Progenitor cell of endocrine pancreas (in vitro differentiated cells): ENCODE results near the gene DDX31. TPM values are rescaled to one million over a fixed set of nuclear protein-coding genes. Genes with fewer than 3 reads are reported as not detected.
"Not testable (repeated sequence)": the region's sequence is repeated elsewhere in the genome, so short reads cannot be mapped to it uniquely, and the experiment has no call there.

ENCODE experiments used
- DNase-seq: peaks from one replicate; pipeline ENCODE4 v3.0.0; 2021; ENCODE audit warnings: low spot score; ENCODE audit not compliant: unreplicated experiment
- H3K27ac Mint-ChIP-seq: 2 replicates; pipeline ENCODE4 v1.8.0; 2021; ENCODE audit warnings: mild to moderate bottlenecking, moderate library complexity, mixed read lengths
- H3K27me3 Mint-ChIP-seq: 2 replicates; pipeline ENCODE4 v1.8.0; 2021; ENCODE audit warnings: mixed read lengths
- H3K36me3 Mint-ChIP-seq: 2 replicates; pipeline ENCODE4 v1.8.0; 2022; ENCODE audit warnings: mixed read lengths; ENCODE audit not compliant: insufficient read depth
- H3K4me1 Mint-ChIP-seq: 2 replicates; pipeline ENCODE4 v1.8.0; 2021; ENCODE audit warnings: low read depth, mixed read lengths
- H3K4me3 Mint-ChIP-seq: 2 replicates; pipeline ENCODE4 v1.8.0; 2021; ENCODE audit warnings: low read depth, mild to moderate bottlenecking, moderate library complexity, mixed read lengths
- H3K9me3 Mint-ChIP-seq: 2 replicates; pipeline ENCODE4 v1.8.0; 2021; ENCODE audit warnings: low read depth, mixed read lengths
- total RNA-seq: library from RNA; stranded (reverse); gene quantifications from 2 replicates; pipeline ENCODE4 v1.2.1, GENCODE V29; 2021
- TF ChIP-seq, protein P1 (sequence below): fragments of 200-600 bp; sonication (generic); IDR thresholded peaks from one replicate; pipeline ENCODE4 v1.5.0; 2021; ENCODE audit warnings: antibody characterized with exemption, mild to moderate bottlenecking; ENCODE audit not compliant: unreplicated experiment

Gene DDX31
- total RNA-seq, 1 donor from 2014 or later = 16.7 TPM

DNA sequence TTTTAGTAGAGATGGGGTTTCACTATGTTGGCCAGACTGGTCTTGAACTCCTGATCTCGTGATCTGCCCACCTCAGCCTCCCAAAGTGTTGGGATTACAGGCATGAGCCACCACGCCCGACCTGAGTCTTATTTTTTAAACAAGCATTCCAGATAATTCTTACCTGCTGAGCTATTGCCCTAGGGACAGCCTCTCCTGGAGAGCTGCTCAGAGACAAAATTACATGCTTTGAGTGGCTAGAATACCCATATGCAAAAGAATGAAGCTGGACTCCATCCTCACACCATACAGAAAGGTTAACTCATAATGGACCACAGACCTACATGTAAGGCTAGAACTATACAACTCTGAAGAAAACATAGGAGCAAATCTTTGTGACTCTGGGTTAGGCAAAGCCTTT lies 42.1 kb upstream of the DDX31 start:
- Mint-ChIP-seq H3K27me3 (peaks cover 9% of the 10 kb centered on the region), H3K4me3 (no peak overlapping the region), H3K27ac (no peak overlapping the region), H3K4me1 (no peaks in the 10 kb centered on the region), H3K36me3 (no peaks in the 10 kb centered on the region), H3K9me3 (no peaks in the 10 kb centered on the region)
- TF ChIP-seq, protein P1, sequence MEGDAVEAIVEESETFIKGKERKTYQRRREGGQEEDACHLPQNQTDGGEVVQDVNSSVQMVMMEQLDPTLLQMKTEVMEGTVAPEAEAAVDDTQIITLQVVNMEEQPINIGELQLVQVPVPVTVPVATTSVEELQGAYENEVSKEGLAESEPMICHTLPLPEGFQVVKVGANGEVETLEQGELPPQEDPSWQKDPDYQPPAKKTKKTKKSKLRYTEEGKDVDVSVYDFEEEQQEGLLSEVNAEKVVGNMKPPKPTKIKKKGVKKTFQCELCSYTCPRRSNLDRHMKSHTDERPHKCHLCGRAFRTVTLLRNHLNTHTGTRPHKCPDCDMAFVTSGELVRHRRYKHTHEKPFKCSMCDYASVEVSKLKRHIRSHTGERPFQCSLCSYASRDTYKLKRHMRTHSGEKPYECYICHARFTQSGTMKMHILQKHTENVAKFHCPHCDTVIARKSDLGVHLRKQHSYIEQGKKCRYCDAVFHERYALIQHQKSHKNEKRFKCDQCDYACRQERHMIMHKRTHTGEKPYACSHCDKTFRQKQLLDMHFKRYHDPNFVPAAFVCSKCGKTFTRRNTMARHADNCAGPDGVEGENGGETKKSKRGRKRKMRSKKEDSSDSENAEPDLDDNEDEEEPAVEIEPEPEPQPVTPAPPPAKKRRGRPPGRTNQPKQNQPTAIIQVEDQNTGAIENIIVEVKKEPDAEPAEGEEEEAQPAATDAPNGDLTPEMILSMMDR = no peak
- no peak for DNase-seq

GRCh38 chr9:132711152-132711551 lies 41.4 kb upstream of the DDX31 start:
- not testable (repeated sequence) for H3K36me3 Mint-ChIP-seq, H3K4me3 Mint-ChIP-seq, H3K4me1 Mint-ChIP-seq, H3K27me3 Mint-ChIP-seq, DNase-seq, H3K27ac Mint-ChIP-seq, H3K9me3 Mint-ChIP-seq

- DNase-seq = no peak
- Mint-ChIP-seq H3K4me1 (no peaks in the 10 kb centered on the region), H3K9me3 (no peaks in the 10 kb centered on the region), H3K27me3 (peaks cover 11% of the 10 kb centered on the region), H3K4me3 (no peak overlapping the region), H3K36me3 (no peaks in the 10 kb centered on the region), H3K27ac (no peak overlapping the region)
- TF ChIP-seq, protein P1 = no peak
Observed at GRCh38 chr9:132710333-132710732, 40.5 kb upstream of the DDX31 start.

GRCh38 chr9:132708769-132709430 lies 39.1 kb upstream of the DDX31 start:
- Mint-ChIP-seq H3K36me3 (no peaks in the 10 kb centered on the region), H3K9me3 (no peaks in the 10 kb centered on the region), H3K27me3 (peaks cover 11% of the 10 kb centered on the region), H3K4me1 (no peaks in the 10 kb centered on the region), H3K27ac (no peak overlapping the region), H3K4me3 (no peak overlapping the region)
- TF ChIP-seq, protein P1 = no peak
- DNase-seq = no peak

DNA sequence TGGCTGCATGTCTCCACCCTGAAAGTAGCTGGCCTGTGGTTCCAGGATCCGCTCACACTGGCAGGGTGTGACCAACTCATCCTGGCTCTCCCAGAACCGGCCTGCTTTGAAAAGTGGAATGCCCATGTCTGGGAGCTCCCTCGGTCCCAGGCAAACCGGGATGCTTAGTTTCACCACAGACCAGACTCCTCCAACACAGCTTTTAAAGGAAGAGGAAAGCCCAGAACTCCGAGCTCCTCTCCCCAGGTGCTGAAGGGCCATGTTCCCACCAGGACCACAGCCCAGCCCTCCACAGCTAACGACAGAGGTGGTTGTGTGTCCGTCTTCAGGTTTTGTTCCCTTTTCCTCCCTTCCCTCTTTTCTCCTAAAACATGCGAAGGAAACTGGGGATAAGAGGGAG lies 38.5 kb upstream of the DDX31 start:
- peaks cover 11% of the 10 kb centered on the region for H3K27me3 Mint-ChIP-seq

GRCh38 chr9:132703336-132703735 lies 33.6 kb upstream of the DDX31 start:
- no peak overlapping the region for H3K27ac Mint-ChIP-seq
- H3K4me3 Mint-ChIP-seq = no peak overlapping the region
- H3K36me3 Mint-ChIP-seq = no peaks in the 10 kb centered on the region
- H3K27me3 Mint-ChIP-seq = peaks cover 2% of the 10 kb centered on the region
- TF ChIP-seq, protein P1 = no peak
- no peaks in the 10 kb centered on the region for H3K4me1 Mint-ChIP-seq
- DNase-seq = no peak
- peaks cover 7% of the 10 kb centered on the region for H3K9me3 Mint-ChIP-seq

More for the DNA sequence above, 38.5 kb upstream of the DDX31 start:
- no peaks in the 10 kb centered on the region for H3K4me1 Mint-ChIP-seq
- H3K9me3 Mint-ChIP-seq = peaks cover under 1% of the 10 kb centered on the region
- TF ChIP-seq, protein P1 = no peak
- no peak overlapping the region for H3K27ac Mint-ChIP-seq
- H3K36me3 Mint-ChIP-seq = no peaks in the 10 kb centered on the region
- no peak for DNase-seq
- no peak overlapping the region for H3K4me3 Mint-ChIP-seq
